Activated B cell treated with CpG ODN at 0.5 μM for 24 hours (primary cell): ENCODE results near the gene PIR. TPM values are rescaled to one million over a fixed set of nuclear protein-coding genes. Genes with fewer than 3 reads are reported as not detected.

Experiments
- ATAC-seq: fragments of 200-7000 bp; cut with Tn5 transposase; one replicate; pipeline ENCODE4 v1.10.0; 2021; ENCODE audit warnings: low read depth, mild to moderate bottlenecking, moderate library complexity
- CTCF ChIA-PET: fragments of 350-600 bp; sonication (Branson Sonifier 250); formaldehyde crosslinking; loops from one replicate; lab custom pipeline; 2021; ENCODE audit warnings: antibody characterized with exemption; lab: Charles Lee
- POLR2A ChIA-PET: fragments of 350-600 bp; sonication (Branson Sonifier 250); formaldehyde crosslinking; loops from one replicate; lab custom pipeline; 2021; ENCODE audit warnings: antibody characterized with exemption; lab: Charles Lee
- DNase-seq: peaks from one replicate; pipeline ENCODE4 v3.0.0; 2022
- H3K27ac Mint-ChIP-seq: one replicate; pipeline ENCODE4 v1.8.0; 2020; ENCODE audit warnings: mixed read lengths
- H3K27me3 Mint-ChIP-seq: one replicate; pipeline ENCODE4 v1.8.0; 2021; ENCODE audit warnings: mixed read lengths
- H3K36me3 Mint-ChIP-seq: one replicate; pipeline ENCODE4 v1.8.0; 2021; ENCODE audit warnings: low read depth, mixed read lengths
- H3K4me1 Mint-ChIP-seq: one replicate; pipeline ENCODE4 v1.8.0; 2021; ENCODE audit warnings: mixed read lengths
- H3K4me3 Mint-ChIP-seq: one replicate; pipeline ENCODE4 v1.8.0; 2020; ENCODE audit warnings: mild to moderate bottlenecking, mixed read lengths
- H3K9me3 Mint-ChIP-seq: one replicate; pipeline ENCODE4 v1.8.0; 2020; ENCODE audit warnings: mixed read lengths
- CTCF ChIP-seq: fragments of 200-600 bp; IDR thresholded peaks from one replicate; pipeline ENCODE4 v1.8.0; 2022; ENCODE audit warnings: antibody characterized with exemption, mild to moderate bottlenecking
- intact Hi-C: fragments of 100-400 bp; cut with micrococcal nuclease; formaldehyde crosslinking; loops from one replicate; pipeline ENCODE4 v1.15.1; 2024
- total RNA-seq: library from RNA; stranded (reverse); gene quantifications from 2 replicates; pipeline ENCODE4 v1.2.3, GENCODE V29; 2022

PIR gene
- total RNA-seq, 1 donor from 2014 or later, result 0.82 TPM

GRCh38 chrX:15405846-15406245, 87.3 kb downstream of the PIR start:
- Mint-ChIP-seq H3K4me3 (no peak overlapping the region), H3K4me1 (no peaks in the 10 kb centered on the region), H3K36me3 (no peaks in the 10 kb centered on the region), H3K27me3 (no peaks in the 10 kb centered on the region), H3K9me3 (no peaks in the 10 kb centered on the region), H3K27ac (no peak overlapping the region)
- intact Hi-C loops, result no loop called here
- TF ChIP-seq CTCF, result no peak
- no peak for ATAC-seq
- DNase-seq, result no peak
- POLR2A ChIA-PET, result no interaction called here
- CTCF ChIA-PET, result no interaction called here

GRCh38 chrX:15404401-15405096, 88.6 kb downstream of the PIR start:
- H3K36me3 Mint-ChIP-seq, result no peaks in the 10 kb centered on the region
- ChIA-PET CTCF (no interaction called here), POLR2A (no interaction called here)
- ATAC-seq (no peak), DNase-seq (no peak)
- no peak overlapping the region for H3K27ac Mint-ChIP-seq
- no peak for TF ChIP-seq CTCF
- no peak overlapping the region for H3K4me3 Mint-ChIP-seq
- no peaks in the 10 kb centered on the region for H3K9me3 Mint-ChIP-seq
- intact Hi-C loops, result no loop called here
- H3K27me3 Mint-ChIP-seq, result no peaks in the 10 kb centered on the region
- H3K4me1 Mint-ChIP-seq, result no peaks in the 10 kb centered on the region

GRCh38 chrX:15401378-15401777, 91.8 kb downstream of the PIR start:
- no peak for TF ChIP-seq CTCF
- CTCF ChIA-PET, result no interaction called here
- no peaks in the 10 kb centered on the region for H3K4me1 Mint-ChIP-seq
- H3K27me3 Mint-ChIP-seq, result no peaks in the 10 kb centered on the region
- no peak overlapping the region for H3K4me3 Mint-ChIP-seq
- DNase-seq, result no peak
- no peak for ATAC-seq
- H3K27ac Mint-ChIP-seq, result no peak overlapping the region
- intact Hi-C loops, result no loop called here
- no peaks in the 10 kb centered on the region for H3K36me3 Mint-ChIP-seq
- no peaks in the 10 kb centered on the region for H3K9me3 Mint-ChIP-seq
- POLR2A ChIA-PET, result no interaction called here

- POLR2A ChIA-PET, result no interaction called here
- ATAC-seq, result no peak
- no peaks in the 10 kb centered on the region for H3K9me3 Mint-ChIP-seq
Observed at GRCh38 chrX:15399962-15400391, 93.2 kb downstream of the PIR start.

GRCh38 chrX:15398874-15399273, 94.3 kb downstream of the PIR start:
- H3K36me3 Mint-ChIP-seq, result no peaks in the 10 kb centered on the region
- no peak for ATAC-seq
- no peaks in the 10 kb centered on the region for H3K27me3 Mint-ChIP-seq
- no peak for DNase-seq
- ChIA-PET POLR2A (no interaction called here), CTCF (no interaction called here)
- H3K9me3 Mint-ChIP-seq, result no peaks in the 10 kb centered on the region
- no peak for TF ChIP-seq CTCF
- no peak overlapping the region for H3K4me3 Mint-ChIP-seq
- H3K4me1 Mint-ChIP-seq, result no peaks in the 10 kb centered on the region
- intact Hi-C loops, result no loop called here
- H3K27ac Mint-ChIP-seq, result no peak overlapping the region

More at GRCh38 chrX:15399962-15400391, 93.2 kb downstream of the PIR start:
- no peaks in the 10 kb centered on the region for H3K36me3 Mint-ChIP-seq
- no peak for DNase-seq
- intact Hi-C loops, result no loop called here
- no peak overlapping the region for H3K27ac Mint-ChIP-seq
- H3K27me3 Mint-ChIP-seq, result no peaks in the 10 kb centered on the region
- CTCF ChIA-PET, result no interaction called here
- no peaks in the 10 kb centered on the region for H3K4me1 Mint-ChIP-seq
- H3K4me3 Mint-ChIP-seq, result no peak overlapping the region
- TF ChIP-seq CTCF, result no peak
